K562 (cell line): ENCODE data around the gene ITGAE. TPM values are rescaled to one million over a fixed set of nuclear protein-coding genes. Genes with fewer than 3 reads are reported as not detected.
A peak's percentile ranks its signal among the peaks of the same experiment; 100 is the strongest.

Experiments
- ADNP ChIP-seq: fragments of 200-800 bp; sonication (Bioruptor generic); IDR thresholded peaks from 2 replicates; pipeline ENCODE4 v1.6.1; 2016; ENCODE audit warnings: missing genetic modification characterization, missing compliant biosample characterization
- JUNB ChIP-seq: fragments of 450-650 bp; formaldehyde crosslinking; conservative IDR thresholded peaks from 2 replicates; pipeline ENCODE4 v1.4.0; 2020; ENCODE audit warnings: mild to moderate bottlenecking
- PHF20 ChIP-seq: fragments of 450-650 bp; IDR thresholded peaks from 2 replicates; pipeline ENCODE4 v1.6.1; 2018; ENCODE audit not compliant: partially characterized antibody
- TSC22D4 ChIP-seq: fragments of 450-650 bp; IDR thresholded peaks from 2 replicates; pipeline ENCODE4 v1.6.1; 2016; ENCODE audit warnings: missing genetic modification characterization, missing biosample characterization, control low read depth
- YBX1 ChIP-seq: fragments of 450-650 bp; IDR thresholded peaks from 2 replicates; pipeline ENCODE4 v1.7.1; 2016; ENCODE audit warnings: mild to moderate bottlenecking
- ZNF274 ChIP-seq: IDR thresholded peaks from 2 replicates; pipeline ENCODE4 v1.6.1; 2011; ENCODE audit warnings: low read depth, mild to moderate bottlenecking, low read length, moderate library complexity, borderline replicate concordance
- ZNF280B ChIP-seq: fragments of 250-450 bp; sonication (Bioruptor Pico); IDR thresholded peaks from 2 replicates; pipeline ENCODE4 v1.5.1; 2021; ENCODE audit warnings: mild to moderate bottlenecking
- ZSCAN32 ChIP-seq: fragments of 450-650 bp; formaldehyde crosslinking; IDR thresholded peaks from 2 replicates; pipeline ENCODE4 v1.4.0; 2020; ENCODE audit warnings: mild to moderate bottlenecking, moderate library complexity
- polyA plus RNA-seq, 8 experiments: library from polyadenylated mRNA; depleted of rRNA in 4 of 8; stranded (reverse) in 5 of 8; unstranded in 3 of 8; fragments of >200 nt; fragmentation: Nextera tagmentation in 2 of 8; fragmentation: Illumina TruSeq in 1 of 8; extraction: Ambion mirVana in 2 of 8; extraction: Trizol in 1 of 8; gene quantifications; 2 replicates each; pipeline versions ENCODE4 v1.2.1 to v1.2.3, GENCODE V29; 2011 to 2014; ENCODE audit warnings: inconsistent platforms in 1 of 8, missing spikeins in 1 of 8
- total RNA-seq, 7 experiments: library from RNA; depleted of rRNA in 6 of 7; stranded (reverse); fragments of >200 nt in 6 of 7; fragmentation: Illumina TruSeq in 2 of 7; extraction: Trizol in 2 of 7; gene quantifications; 2 replicates each; pipeline versions ENCODE4 v1.2.1 to v1.2.3, GENCODE V29; 2011 to 2021; ENCODE audit warnings: low replicate concordance in 1 of 7
- TF ChIP-seq, protein P1 (sequence below): fragments of 450-650 bp; IDR thresholded peaks from 2 replicates; pipeline ENCODE4 v1.6.1; 2014; ENCODE audit warnings: low read depth, mild to moderate bottlenecking, moderate library complexity, borderline replicate concordance

Gene ITGAE
- total and polyA plus RNA-seq, 9 of the 15 experiments (the other 6 are each of a cell fraction or from before 2014, with no cell fraction given), result 14.8 to 160 (median 27.0) TPM

DNA sequence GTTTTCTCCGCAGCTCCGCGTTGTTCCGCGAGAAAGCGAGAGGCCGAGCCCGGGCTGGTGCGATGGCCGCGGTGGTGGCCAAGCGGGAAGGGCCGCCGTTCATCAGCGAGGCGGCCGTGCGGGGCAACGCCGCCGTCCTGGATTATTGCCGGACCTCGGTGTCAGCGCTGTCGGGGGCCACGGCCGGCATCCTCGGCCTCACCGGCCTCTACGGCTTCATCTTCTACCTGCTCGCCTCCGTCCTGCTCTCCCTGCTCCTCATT is 132.0 kb downstream of the ITGAE start (continued):
- TF ChIP-seq, protein P1, sequence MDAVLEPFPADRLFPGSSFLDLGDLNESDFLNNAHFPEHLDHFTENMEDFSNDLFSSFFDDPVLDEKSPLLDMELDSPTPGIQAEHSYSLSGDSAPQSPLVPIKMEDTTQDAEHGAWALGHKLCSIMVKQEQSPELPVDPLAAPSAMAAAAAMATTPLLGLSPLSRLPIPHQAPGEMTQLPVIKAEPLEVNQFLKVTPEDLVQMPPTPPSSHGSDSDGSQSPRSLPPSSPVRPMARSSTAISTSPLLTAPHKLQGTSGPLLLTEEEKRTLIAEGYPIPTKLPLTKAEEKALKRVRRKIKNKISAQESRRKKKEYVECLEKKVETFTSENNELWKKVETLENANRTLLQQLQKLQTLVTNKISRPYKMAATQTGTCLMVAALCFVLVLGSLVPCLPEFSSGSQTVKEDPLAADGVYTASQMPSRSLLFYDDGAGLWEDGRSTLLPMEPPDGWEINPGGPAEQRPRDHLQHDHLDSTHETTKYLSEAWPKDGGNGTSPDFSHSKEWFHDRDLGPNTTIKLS, result no peak
- TF ChIP-seq ZNF280B (CRISPR knock-in tag), result no peak
- no peak for TF ChIP-seq TSC22D4 (tag)
- no peak for TF ChIP-seq JUNB (CRISPR knock-in tag)
- peak; percentile 9 for TF ChIP-seq PHF20
- TF ChIP-seq ZSCAN32 (CRISPR knock-in tag), result no peak
- TF ChIP-seq YBX1, result no peak
- TF ChIP-seq ZNF274, result no peak
- no peak for TF ChIP-seq ADNP (tag)
